Muscle of back (tissue), 11 donors: ENCODE data around the gene SH3RF2. TPM values are rescaled to one million over a fixed set of nuclear protein-coding genes. Genes with fewer than 3 reads are reported as not detected.
A peak's percentile ranks its signal among the peaks of the same experiment; 100 is the strongest.
"Not testable (repeated sequence)": the region's sequence is repeated elsewhere in the genome, so short reads cannot be mapped to it uniquely, and the experiment has no call there.

Source experiments
- DNase-seq, 3 donors: peaks; one replicate each; pipeline versions ENCODE4 v3.0.0 to v3.0.0-alpha.2; 2013
- polyA plus RNA-seq, 10 donors: library from polyadenylated mRNA; unstranded; fragments of 120-200 nt; gene quantifications; one replicate each; pipeline ENCODE4 v1.2.1, GENCODE V29; 2013; ENCODE audit not compliant: insufficient read length in 10 of 10

The SH3RF2 gene
- polyA plus RNA-seq, 10 donors, result 1.8 to 8.4 (median 5.4) TPM

DNA sequence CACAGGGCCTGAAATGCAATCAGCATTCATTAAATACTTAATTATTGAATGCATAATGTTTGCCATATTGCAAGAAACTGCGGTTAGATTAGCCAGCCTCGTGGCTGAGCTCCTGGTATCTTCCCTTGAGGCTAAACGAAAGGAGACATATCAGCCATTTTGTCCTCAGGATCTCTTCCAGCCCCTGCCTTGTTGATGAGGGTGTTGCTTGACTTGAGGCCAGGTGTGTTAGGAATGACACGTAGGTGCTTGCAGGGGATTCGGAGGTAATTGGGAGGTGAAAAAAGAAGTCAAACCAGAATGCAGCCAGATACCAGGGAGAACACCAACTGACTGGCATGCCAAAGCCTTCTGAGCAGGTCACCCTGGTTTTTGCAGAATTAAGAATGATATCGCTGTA is 12.5 kb downstream of the SH3RF2 start:
- DNase-seq, result no peak

- no peak for DNase-seq
These were observed 13.1 kb downstream of the SH3RF2 start for GRCh38 chr5:145949474-145949873.

GRCh38 chr5:145951071-145951470 is 14.7 kb downstream of the SH3RF2 start:
- no peak for DNase-seq

DNA sequence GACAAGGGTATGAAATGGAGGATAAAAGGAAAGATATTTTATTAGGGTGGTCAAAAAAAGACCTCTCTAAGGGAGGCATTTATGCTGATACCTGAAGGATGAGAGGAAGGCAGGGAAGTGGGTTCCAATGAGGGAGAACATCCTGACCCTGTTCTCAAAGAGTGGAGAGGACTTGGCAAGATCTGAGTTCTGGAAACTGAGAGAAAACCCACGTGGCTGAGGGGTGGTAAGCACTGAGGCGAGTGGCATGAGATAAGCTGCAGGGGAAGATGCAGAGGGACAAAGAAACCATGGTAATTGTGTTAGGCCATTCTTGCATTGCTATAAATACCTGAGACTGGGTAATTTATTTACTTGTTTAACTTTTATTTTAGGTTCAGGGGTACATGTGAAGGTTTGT is 16.8 kb downstream of the SH3RF2 start:
- DNase-seq, result no peak

- DNase-seq, result not testable (repeated sequence)
These were observed 17.8 kb downstream of the SH3RF2 start for GRCh38 chr5:145954140-145954539.

DNA sequence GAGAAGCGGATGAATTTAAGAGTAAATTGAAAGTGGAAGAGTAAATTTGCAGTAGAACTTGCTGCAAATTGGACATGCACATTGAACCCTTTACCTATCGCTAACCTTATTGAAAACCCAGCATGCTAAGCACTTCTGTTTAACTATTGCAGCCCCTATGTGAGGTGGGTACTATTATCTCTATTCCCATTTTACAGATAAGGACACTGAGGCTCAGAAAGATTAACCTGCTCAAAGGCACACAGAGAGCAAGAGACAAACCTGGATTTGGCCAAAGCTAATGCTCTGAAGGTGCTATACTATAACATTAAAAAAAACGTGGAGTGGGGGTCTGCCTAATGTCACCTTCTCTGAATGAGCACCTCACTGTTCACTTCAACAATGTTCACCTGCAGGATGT is 21.0 kb downstream of the SH3RF2 start:
- DNase-seq, result no peak

- no peak for DNase-seq
These were observed 22.1 kb downstream of the SH3RF2 start for GRCh38 chr5:145958436-145958835.

DNA sequence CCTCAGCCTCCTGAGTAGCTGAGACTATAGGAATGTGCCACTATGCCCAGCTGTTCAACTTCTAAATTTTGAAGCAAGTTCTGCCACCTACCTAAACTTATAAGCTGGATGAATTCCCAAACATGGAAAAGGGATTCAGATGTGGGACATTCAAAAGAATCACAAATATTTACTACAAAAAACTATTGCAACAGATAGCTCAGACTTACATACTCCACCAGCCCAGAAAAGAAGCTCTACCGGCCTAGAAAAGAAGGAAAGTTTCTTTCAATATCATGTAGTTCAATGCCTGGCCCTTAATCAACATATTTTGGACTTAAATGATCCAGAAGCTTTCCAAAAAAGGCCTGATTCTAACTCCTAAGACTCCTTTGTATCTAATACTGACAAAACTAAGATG is 23.8 kb downstream of the SH3RF2 start:
- no peak for DNase-seq

DNA sequence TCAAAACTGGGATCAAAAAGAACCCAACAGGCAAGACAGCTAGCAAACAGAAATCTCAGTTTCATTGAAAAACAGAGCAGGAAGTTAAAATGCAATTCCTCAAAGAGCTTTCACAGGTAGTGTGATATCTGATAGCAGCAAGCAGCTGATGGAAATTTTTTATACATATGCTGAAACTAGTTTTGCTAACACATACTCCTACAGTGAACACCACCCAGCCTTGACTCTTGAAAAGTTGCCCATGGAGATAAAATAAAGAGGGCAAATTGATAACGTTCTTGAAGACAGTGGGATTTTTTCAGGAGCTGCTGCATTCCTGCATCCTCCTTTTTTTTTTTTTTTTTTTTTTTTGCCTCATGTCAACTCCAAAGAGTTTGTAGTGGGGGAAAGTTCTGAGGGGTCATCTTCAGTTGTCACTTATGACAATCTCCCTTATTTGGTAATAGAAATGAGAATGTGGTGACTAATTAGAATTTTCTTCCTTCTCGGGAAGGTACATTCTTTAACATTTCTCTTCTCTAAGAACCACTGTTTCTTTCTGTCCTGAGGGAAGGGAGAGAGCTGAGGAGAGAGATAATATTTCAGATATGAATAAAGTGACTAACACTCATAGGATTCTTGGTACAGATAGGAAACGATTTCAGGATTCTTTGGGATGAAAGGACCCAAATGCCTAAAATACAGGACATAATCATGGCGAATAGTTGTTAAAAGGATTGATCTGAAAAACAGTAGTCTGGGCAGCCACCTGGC is 24.6 kb downstream of the SH3RF2 start:
- no peak for DNase-seq

GRCh38 chr5:145962001-145962400 is 25.6 kb downstream of the SH3RF2 start:
- DNase-seq, result no peak

- DNase-seq, result not testable (repeated sequence)
These were observed 27.6 kb downstream of the SH3RF2 start for GRCh38 chr5:145964008-145964407.

DNA sequence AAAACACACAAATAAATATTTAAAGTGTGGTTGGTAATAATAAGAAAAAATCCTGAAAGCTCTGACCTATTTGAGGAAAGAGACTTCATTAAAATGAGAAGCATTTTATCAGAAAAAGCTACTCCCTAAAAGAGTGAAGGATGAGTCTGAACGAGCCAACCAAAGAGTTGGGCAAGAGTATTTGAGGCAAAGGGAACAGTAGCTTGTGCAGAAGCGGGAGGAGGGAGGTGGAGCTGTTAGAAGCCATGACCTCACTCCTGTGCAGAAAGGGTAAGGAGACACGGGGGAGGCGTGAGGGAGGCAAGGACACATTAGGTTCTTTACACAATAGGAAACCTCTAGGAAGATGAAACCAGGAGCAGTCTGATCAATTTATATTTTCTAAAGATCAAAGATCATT is 29.4 kb downstream of the SH3RF2 start:
- DNase-seq, result no peak

- DNase-seq, result no peak
These were observed 30.9 kb downstream of the SH3RF2 start for GRCh38 chr5:145967296-145967695.

DNA sequence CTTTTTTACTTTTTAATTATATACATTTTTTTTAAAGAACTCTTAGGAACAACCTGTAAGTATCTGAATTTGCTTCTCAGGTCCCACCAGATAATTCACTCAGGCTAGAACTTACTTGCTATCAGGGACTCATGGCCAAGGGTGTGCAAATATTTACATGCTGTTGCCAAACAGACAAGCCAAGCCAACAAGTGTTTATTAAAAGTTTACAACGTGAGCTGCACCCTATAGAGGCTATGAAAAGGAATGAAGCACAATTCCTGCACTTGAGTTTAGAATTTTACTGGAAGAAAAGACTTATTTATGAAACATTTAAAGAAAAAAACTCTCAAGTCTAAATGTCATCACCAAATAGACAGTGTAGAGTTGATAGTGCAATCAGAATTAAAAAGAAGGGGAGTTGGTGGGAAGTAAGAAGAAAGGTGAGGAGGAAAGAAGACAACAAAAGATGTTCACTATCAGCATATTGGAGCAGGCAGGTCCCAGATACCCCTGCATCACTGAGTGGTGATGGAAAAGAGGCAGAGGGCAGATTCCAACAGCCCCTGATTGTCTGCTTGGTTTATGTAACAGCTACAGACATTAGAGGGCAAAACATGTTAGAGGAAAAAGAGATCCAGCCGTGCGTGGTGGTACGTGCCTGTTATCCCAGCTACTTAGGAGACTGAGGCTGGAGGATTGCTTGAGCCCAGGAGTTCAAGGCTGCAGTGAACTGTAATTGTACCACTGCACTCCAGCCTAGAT is 32.8 kb downstream of the SH3RF2 start:
- no peak for DNase-seq

GRCh38 chr5:145969714-145970092 is 33.3 kb downstream of the SH3RF2 start:
- no peak for DNase-seq

DNA sequence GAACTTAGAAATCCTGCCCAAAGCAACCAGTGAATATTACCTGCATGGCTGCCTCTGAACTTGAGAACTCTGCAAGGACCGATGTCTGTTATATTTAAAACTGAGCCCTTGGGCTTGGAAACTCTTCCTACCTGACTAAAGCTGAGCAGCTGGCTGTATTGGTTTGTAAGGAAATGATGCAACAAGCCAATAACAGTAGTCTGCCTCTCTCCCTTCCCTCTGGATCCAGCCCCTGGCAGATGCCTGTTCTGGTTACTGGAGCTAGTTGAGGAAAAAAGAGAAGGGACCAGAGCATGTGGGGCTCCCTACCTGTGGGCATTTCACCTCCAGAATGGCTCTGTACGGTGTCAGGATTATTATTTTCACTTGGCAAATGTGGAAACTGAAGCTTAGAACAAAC is 34.7 kb downstream of the SH3RF2 start:
- no peak for DNase-seq

DNA sequence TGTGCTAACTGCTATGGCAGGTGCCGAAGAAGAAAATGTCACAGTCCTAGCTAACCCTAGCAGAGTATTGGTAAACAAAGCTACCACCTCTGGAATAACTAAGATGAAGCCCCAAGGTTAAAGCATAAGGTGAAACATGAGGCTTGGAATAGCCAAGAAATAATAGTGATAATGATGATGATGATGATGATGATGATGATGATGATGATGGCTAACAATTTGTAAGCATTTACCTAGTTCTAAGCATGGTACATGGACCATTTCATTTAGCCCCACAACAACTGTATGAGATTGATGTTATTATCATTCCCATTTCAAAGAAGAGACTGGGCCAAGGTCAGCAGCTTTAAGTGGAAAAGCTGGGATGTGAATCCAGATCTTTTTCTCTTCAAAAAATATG is 35.3 kb downstream of the SH3RF2 start:
- DNase-seq, result no peak

DNA sequence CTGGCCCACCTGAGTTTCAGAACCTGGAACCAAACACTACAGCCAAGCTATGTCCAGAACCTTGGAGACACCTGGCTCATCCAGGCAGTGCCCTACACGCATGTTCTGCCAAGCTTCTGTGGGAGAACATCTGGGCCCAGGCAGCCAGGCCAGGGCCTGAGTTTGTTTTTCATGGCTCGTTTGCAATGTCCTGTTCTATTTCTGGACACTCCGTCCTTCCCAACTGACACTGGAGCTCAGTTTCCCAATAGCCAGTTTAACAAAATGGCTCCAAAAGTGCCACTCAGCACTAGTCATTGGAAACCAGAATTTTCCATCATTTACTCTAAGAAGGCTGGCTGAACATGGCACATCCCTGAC is 38.6 kb downstream of the SH3RF2 start:
- DNase-seq, result no peak

GRCh38 chr5:145975361-145976066 is 39.1 kb downstream of the SH3RF2 start:
- peak in 1 of 3 donors; percentile 56 for DNase-seq

GRCh38 chr5:145976431-145977155 is 40.2 kb downstream of the SH3RF2 start:
- no peak for DNase-seq

- no peak for DNase-seq
These were observed 41.8 kb downstream of the SH3RF2 start for GRCh38 chr5:145978171-145978570.

DNA sequence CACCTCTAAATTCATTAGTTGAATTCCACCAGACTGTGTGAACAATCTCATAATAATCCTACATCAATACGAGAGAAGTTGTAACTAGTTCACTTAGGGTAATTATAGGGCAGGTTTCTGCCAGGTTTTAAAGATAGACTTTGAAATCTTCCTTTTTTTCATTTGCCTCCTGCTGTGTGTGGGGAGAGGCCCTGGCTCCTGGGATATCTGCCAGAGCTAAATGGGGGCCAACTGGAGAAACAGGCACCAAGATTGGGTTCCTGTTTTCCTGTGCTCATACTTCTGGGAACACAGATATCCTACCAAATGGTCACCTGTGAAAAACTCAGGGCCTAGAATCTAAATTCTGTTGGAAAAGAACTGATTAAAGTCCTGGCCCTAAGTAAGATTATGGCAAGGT is 42.3 kb downstream of the SH3RF2 start:
- no peak for DNase-seq
